ENCODE measurements around the gene BTBD16.
A peak's percentile ranks its signal among the peaks of the same experiment; 100 is the strongest.

The BTBD16 gene

DNA sequence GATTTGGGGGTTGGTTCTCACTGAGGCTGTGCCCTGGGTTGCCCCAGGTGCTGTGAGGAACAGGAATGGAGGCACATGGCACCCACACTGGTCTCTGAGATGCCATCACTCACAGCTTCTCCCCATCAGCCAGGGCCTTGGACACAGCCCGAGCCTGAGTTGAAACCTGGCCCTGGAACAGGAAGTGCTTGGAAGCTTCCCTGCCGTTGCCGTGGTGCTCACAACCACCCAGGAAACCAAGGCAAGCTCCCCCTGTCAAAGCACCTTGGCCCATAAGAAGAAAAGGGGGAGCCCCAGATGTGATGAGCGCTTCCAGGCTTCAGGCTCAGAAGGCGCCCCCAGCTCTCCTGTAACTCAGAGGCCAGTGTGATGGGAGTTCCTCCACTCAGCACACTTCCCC is at the start of gene BTBD16:
Gene BTBD16, plus strand, starts transcription at position 221 of the 400 bp plus-strand sequence. CDS start 3,786 bp downstream, outside the sequence.
- no peak for DNase-seq

GRCh38 chr10:122221958-122222357 is 49.1 kb upstream of the BTBD16 start:
- DNase-seq: no peak

DNA sequence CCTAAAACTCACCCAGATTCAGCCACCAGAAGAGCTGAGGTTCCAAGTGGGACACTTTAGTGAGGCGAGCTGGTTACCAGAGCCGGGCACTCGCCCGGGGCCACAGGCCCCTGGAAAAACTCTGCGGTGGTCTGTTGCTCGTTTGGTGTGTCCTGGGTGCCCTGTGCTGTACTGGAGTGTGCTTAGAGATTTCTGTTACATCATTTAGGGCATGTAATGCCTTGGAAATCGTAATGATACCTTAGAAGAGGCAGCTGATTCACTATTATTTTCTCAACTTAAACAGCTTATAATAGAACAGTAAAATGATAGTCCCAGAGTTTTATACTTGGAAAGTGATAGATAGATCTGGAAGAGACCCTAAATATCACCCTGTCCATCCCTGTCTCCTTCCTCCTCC is 48.5 kb upstream of the BTBD16 start:
- no peak for DNase-seq

DNA sequence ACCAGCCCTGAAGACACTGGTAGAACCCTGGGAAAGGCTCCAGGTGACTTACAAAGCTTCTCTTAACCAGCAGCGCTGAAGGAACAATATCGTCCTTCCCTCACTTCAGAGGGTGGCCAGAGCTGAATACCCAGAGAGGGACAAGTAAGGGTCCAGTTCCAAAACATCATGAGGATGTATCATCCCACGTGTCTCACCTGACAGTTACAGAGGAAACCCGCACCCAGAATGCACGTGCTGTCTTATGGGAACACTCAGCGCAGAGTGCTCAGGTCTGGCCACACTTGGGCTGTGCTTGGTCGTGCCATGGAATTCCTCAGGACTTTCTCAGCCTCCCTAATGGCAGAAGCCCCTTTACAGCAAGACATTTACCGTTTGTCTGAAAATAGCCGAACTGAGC is 46.9 kb upstream of the BTBD16 start:
- no peak for DNase-seq

GRCh38 chr10:122225330-122225729 is 45.8 kb upstream of the BTBD16 start:
- no peak for DNase-seq

GRCh38 chr10:122227754-122228153 is 43.3 kb upstream of the BTBD16 start:
- no peak for DNase-seq

GRCh38 chr10:122229666-122230065 is 41.4 kb upstream of the BTBD16 start:
- DNase-seq: no peak

GRCh38 chr10:122230222-122230621 is 40.9 kb upstream of the BTBD16 start:
- DNase-seq: no peak

- DNase-seq: peak; percentile 64
Measured at GRCh38 chr10:122232769-122233168, 38.3 kb upstream of the BTBD16 start.

GRCh38 chr10:122233857-122234348 is 37.2 kb upstream of the BTBD16 start:
- no peak for DNase-seq

DNA sequence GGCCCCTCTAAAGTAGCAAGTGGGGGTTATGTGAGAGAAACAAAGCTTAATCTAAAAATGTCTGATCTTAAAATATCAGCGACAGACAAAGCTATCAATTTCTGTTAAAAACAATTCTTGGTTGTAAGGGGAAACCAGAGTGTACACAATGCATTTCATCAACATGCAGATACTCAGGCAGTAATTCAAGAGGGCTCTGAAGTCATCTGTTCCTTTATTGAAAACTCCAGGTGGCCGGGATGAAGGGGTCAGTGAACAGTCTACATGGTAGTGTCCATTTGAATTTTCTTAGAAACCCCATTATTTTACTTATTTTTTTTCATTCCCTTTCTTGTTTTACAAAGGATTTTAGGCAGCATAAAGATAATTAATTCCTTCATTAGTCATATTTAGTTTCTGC is 36.7 kb upstream of the BTBD16 start:
- peak; percentile 21 for DNase-seq

- DNase-seq: no peak
Measured at GRCh38 chr10:122236690-122237306, 34.3 kb upstream of the BTBD16 start.

- DNase-seq: no peak
Measured at GRCh38 chr10:122237331-122237990, 33.6 kb upstream of the BTBD16 start.

DNA sequence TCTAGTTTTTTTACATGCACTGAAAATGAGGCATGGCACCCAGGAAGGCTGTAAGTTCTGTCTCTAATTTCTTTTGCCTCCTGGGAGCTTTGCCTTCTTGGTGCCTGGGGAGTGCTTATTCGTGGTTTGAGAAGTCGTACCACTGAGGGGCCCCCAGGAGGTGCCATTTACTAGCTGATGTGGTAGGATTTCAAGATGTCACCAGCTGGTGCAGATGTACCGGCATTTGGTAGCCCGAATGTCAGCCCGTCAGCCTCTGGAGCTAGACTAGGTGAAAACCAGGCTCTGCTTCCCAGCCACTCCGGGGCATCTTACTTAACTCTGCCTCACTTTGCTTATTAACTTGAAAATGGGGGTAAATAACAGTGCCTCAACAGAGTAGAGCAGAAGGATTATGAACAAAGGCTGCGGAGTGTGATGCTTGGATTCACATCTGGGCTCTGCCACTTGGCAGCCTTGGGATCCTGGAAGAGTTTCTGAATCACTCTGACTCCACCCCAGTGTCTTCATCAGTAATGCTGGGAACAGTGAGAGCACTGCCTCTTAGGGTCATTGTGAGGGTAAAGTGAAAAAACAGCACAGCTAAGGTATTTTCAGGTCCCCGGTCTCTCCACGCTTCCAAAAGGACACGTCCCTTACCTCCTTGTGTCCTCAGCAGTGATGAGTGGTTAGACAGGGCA is 31.4 kb upstream of the BTBD16 start:
- DNase-seq: peak; percentile 6

DNA sequence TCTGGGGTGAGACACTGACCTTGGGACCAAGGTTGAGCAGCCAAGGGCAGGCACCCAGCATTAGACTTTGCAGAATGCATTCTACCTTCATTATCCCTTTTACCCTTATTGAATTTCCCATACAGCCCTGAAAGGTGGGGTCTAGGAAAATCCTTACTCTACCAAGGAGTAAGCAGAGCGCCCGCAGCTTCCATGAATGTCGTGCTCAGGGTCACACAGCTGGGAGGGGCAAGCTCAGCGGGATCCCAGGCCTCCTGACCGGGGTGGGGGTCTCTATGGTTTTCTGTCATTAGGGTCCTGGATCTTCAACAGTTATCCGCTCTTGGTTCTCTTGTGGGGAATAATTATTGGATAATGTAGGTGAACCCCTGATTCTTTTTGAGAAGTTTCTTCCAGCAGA is 30.7 kb upstream of the BTBD16 start:
- no peak for DNase-seq

DNA sequence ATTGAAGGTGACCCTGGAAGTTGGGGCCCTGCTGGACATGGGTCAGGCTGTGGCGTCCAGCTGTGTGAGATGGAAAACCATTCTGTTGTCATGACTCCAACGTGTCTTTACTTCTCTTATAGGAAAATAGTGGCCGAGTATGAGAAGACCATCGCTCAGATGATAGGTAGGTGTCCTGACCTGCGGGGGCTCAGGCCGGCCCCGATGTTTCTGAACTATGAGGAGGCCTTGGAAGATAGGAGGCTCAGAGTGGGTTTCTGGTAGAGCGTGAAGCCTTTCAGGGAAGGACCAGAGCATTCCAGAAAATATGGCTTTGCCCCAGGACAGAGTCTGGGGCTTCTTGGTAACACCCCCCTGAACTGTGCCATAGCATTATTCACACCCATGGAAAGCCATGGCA is 29.3 kb upstream of the BTBD16 start:
- DNase-seq: no peak

- no peak for DNase-seq
Measured at GRCh38 chr10:122243550-122243949, 27.5 kb upstream of the BTBD16 start.

- no peak for DNase-seq
Measured at GRCh38 chr10:122244001-122244975, 26.8 kb upstream of the BTBD16 start.

GRCh38 chr10:122245136-122245535 is 26.0 kb upstream of the BTBD16 start:
- DNase-seq: peak; percentile 4

DNA sequence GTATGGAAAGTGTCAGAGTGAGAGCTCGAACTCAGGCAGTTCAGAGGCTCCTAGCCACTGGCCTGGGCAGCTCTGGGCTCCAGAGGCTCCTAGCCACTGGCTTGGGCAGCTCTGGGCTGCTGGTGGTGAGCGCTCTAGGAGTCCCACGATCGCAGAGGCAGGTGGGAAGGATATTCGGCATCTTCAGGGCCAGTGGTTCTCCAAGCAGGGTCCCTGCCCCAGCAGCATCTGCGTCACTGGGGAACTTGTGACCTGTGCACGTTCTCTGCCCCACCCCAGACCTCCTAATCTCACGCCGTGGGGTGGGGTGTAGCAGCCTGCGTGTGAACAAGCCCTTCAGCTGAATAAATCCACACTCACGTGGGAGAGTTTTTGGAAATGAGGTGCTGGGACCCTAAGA is 25.2 kb upstream of the BTBD16 start:
- DNase-seq: no peak

- DNase-seq: no peak
Measured at GRCh38 chr10:122246830-122247520, 24.1 kb upstream of the BTBD16 start.

Data from NCI-H2171 treated with DMSO at 0.1 percent for 48 hours (cell line).